HUES6 (cell line): ENCODE measurements around the gene TNN.

ENCODE experiments used
- H3K27ac ChIP-seq: 2 replicates; pipeline ENCODE4 v1.7.0; 2013; ENCODE audit warnings: low read depth, mild to moderate bottlenecking, low read length, inconsistent platforms
- H3K27me3 ChIP-seq: 2 replicates; pipeline ENCODE4 v1.6.1; 2013; ENCODE audit warnings: low read length; ENCODE audit not compliant: control insufficient read depth, insufficient read depth
- H3K36me3 ChIP-seq: 2 replicates; pipeline ENCODE4 v1.6.1; 2013; ENCODE audit warnings: low read length; ENCODE audit not compliant: control insufficient read depth, insufficient read depth
- H3K4me1 ChIP-seq: 2 replicates; pipeline ENCODE4 v1.6.1; 2013; ENCODE audit warnings: low read length; ENCODE audit not compliant: control insufficient read depth, insufficient read depth
- H3K4me3 ChIP-seq: 2 replicates; pipeline ENCODE4 v1.5.1; 2013; ENCODE audit warnings: low read depth, low read length
- H3K9ac ChIP-seq: one replicate; pipeline ENCODE4 v1.6.1; 2013; ENCODE audit warnings: mild to moderate bottlenecking, low read length
- H3K9me3 ChIP-seq: 2 replicates; pipeline ENCODE4 v1.6.1; 2013; ENCODE audit warnings: low read depth, low read length; ENCODE audit not compliant: control insufficient read depth, insufficient read depth

TNN gene

GRCh38 chr1:175071276-175071943 lies 3.8 kb downstream of the TNN start:
- peaks cover 21% of the 10 kb centered on the region for H3K4me1 ChIP-seq
- no peaks in the 10 kb centered on the region for H3K36me3 ChIP-seq
- no peak overlapping the region for H3K9ac ChIP-seq
- no peaks in the 10 kb centered on the region for H3K9me3 ChIP-seq
- no peak overlapping the region for H3K27ac ChIP-seq
- no peak overlapping the region for H3K4me3 ChIP-seq
- no peaks in the 10 kb centered on the region for H3K27me3 ChIP-seq

- H3K9ac ChIP-seq = no peak overlapping the region
- no peak overlapping the region for H3K4me3 ChIP-seq
- H3K27ac ChIP-seq = no peak overlapping the region
Observed at GRCh38 chr1:175072099-175072951, 4.7 kb downstream of the TNN start.

GRCh38 chr1:175073061-175073460 lies 5.4 kb downstream of the TNN start:
- no peak overlapping the region for H3K4me3 ChIP-seq
- H3K9me3 ChIP-seq = no peaks in the 10 kb centered on the region
- no peaks in the 10 kb centered on the region for H3K36me3 ChIP-seq
- H3K27ac ChIP-seq = no peak overlapping the region
- no peak overlapping the region for H3K9ac ChIP-seq
- peaks cover 21% of the 10 kb centered on the region for H3K4me1 ChIP-seq
- H3K27me3 ChIP-seq = no peaks in the 10 kb centered on the region

More at GRCh38 chr1:175072099-175072951, 4.7 kb downstream of the TNN start:
- H3K36me3 ChIP-seq = no peaks in the 10 kb centered on the region
- H3K27me3 ChIP-seq = no peaks in the 10 kb centered on the region
- no peaks in the 10 kb centered on the region for H3K9me3 ChIP-seq
- H3K4me1 ChIP-seq = peaks cover 21% of the 10 kb centered on the region

GRCh38 chr1:175073633-175074032 lies 6.0 kb downstream of the TNN start:
- Histone ChIP-seq H3K4me1 (peaks cover 21% of the 10 kb centered on the region), H3K36me3 (no peaks in the 10 kb centered on the region), H3K9ac (no peak overlapping the region), H3K27ac (no peak overlapping the region), H3K27me3 (no peaks in the 10 kb centered on the region), H3K4me3 (no peak overlapping the region), H3K9me3 (no peaks in the 10 kb centered on the region)

- no peaks in the 10 kb centered on the region for H3K36me3 ChIP-seq
- H3K4me3 ChIP-seq = no peak overlapping the region
- no peaks in the 10 kb centered on the region for H3K27me3 ChIP-seq
- no peak overlapping the region for H3K27ac ChIP-seq
- no peaks in the 10 kb centered on the region for H3K9me3 ChIP-seq
- peaks cover 21% of the 10 kb centered on the region for H3K4me1 ChIP-seq
- no peak overlapping the region for H3K9ac ChIP-seq
Observed at GRCh38 chr1:175075572-175076568, 8.2 kb downstream of the TNN start.

- Histone ChIP-seq H3K4me1 (peaks cover 13% of the 10 kb centered on the region), H3K9me3 (no peaks in the 10 kb centered on the region), H3K9ac (no peak overlapping the region), H3K27me3 (no peaks in the 10 kb centered on the region), H3K4me3 (no peak overlapping the region), H3K27ac (no peak overlapping the region), H3K36me3 (no peaks in the 10 kb centered on the region)
Observed at GRCh38 chr1:175077356-175078030, 9.9 kb downstream of the TNN start.

- H3K9ac ChIP-seq = no peak overlapping the region
- no peaks in the 10 kb centered on the region for H3K27me3 ChIP-seq
- H3K36me3 ChIP-seq = no peaks in the 10 kb centered on the region
- H3K27ac ChIP-seq = no peak overlapping the region
- H3K4me3 ChIP-seq = no peak overlapping the region
- peaks cover 2% of the 10 kb centered on the region for H3K4me1 ChIP-seq
- no peaks in the 10 kb centered on the region for H3K9me3 ChIP-seq
Observed at GRCh38 chr1:175078629-175079028, 11.0 kb downstream of the TNN start.

GRCh38 chr1:175079338-175079737 lies 11.7 kb downstream of the TNN start:
- no peaks in the 10 kb centered on the region for H3K9me3 ChIP-seq
- no peak overlapping the region for H3K27ac ChIP-seq
- H3K4me1 ChIP-seq = no peaks in the 10 kb centered on the region
- H3K9ac ChIP-seq = no peak overlapping the region
- no peak overlapping the region for H3K4me3 ChIP-seq
- no peaks in the 10 kb centered on the region for H3K36me3 ChIP-seq
- no peaks in the 10 kb centered on the region for H3K27me3 ChIP-seq

GRCh38 chr1:175080030-175080429 lies 12.4 kb downstream of the TNN start:
- Histone ChIP-seq H3K27ac (no peak overlapping the region), H3K9me3 (no peaks in the 10 kb centered on the region), H3K36me3 (no peaks in the 10 kb centered on the region), H3K4me1 (no peaks in the 10 kb centered on the region), H3K9ac (no peak overlapping the region), H3K4me3 (no peak overlapping the region), H3K27me3 (no peaks in the 10 kb centered on the region)

- Histone ChIP-seq H3K9ac (no peak overlapping the region), H3K36me3 (no peaks in the 10 kb centered on the region), H3K27me3 (no peaks in the 10 kb centered on the region), H3K4me3 (no peak overlapping the region), H3K4me1 (no peaks in the 10 kb centered on the region), H3K9me3 (no peaks in the 10 kb centered on the region), H3K27ac (no peak overlapping the region)
Observed at GRCh38 chr1:175081983-175082382, 14.3 kb downstream of the TNN start.
